ENCODE results near the gene MB. TPM values are rescaled to one million over a fixed set of nuclear protein-coding genes. Genes with fewer than 3 reads are reported as not detected.
A peak's percentile ranks its signal among the peaks of the same experiment; 100 is the strongest.

Gene MB
- total RNA-seq, 3 donors from 2014 or later: 2.1 to 17.2 (median 13.4) TPM

- intact Hi-C loops (cut with DNase I, micrococcal nuclease): loop anchor here in 1 of 2 donors (10.0 kb wide), 1 partner anchor 294 kb away; no protein-coding TSS in a partner anchor
- no peak for TF ChIP-seq CTCF (IDR thresholded peaks at IDR 0.05)
- Histone ChIP-seq H3K4me1 (ENCODE audit: low read depth) (peaks cover 4% of the 10 kb centered on the region), H3K9me3 (no peaks in the 10 kb centered on the region), H3K36me3 (ENCODE audit: low read depth) (no peaks in the 10 kb centered on the region), H3K4me3 (no peak overlapping the region)
- DNase-seq (no peak), ATAC-seq (no peak)
These were observed 13.8 kb upstream of the MB start for GRCh38 chr22:35630891-35631290.

- Histone ChIP-seq H3K36me3 (ENCODE audit: low read depth) (no peaks in the 10 kb centered on the region), H3K4me1 (ENCODE audit: low read depth) (peaks cover 4% of the 10 kb centered on the region), H3K4me3 (no peak overlapping the region), H3K9me3 (no peaks in the 10 kb centered on the region)
- no peak for DNase-seq
- TF ChIP-seq CTCF (IDR thresholded peaks at IDR 0.05): no peak
- no peak for ATAC-seq
- intact Hi-C loops (cut with DNase I, micrococcal nuclease): loop anchor here in 1 of 2 donors (10.0 kb wide), 1 partner anchor 294 kb away; no protein-coding TSS in a partner anchor
These were observed 13.3 kb upstream of the MB start for GRCh38 chr22:35630387-35630793.

- peaks cover 4% of the 10 kb centered on the region for H3K4me1 ChIP-seq (ENCODE audit: low read depth)
- peak; percentile 1 for ATAC-seq
- H3K9me3 ChIP-seq: no peaks in the 10 kb centered on the region
- H3K4me3 ChIP-seq: no peak overlapping the region
- DNase-seq: peak in 2 of 3 donors; percentile 49 to 69
- intact Hi-C loops (cut with DNase I, micrococcal nuclease): loop anchor here (10.0 kb wide), 3 partner anchors 275 to 495 kb away; no protein-coding TSS in a partner anchor
- no peak for TF ChIP-seq CTCF (IDR thresholded peaks at IDR 0.05)
- no peaks in the 10 kb centered on the region for H3K36me3 ChIP-seq (ENCODE audit: low read depth)
These were observed 12.5 kb upstream of the MB start for GRCh38 chr22:35629406-35630216.

- TF ChIP-seq CTCF (IDR thresholded peaks at IDR 0.05): no peak
- Histone ChIP-seq H3K4me3 (no peak overlapping the region), H3K36me3 (ENCODE audit: low read depth) (no peaks in the 10 kb centered on the region), H3K9me3 (no peaks in the 10 kb centered on the region), H3K4me1 (ENCODE audit: low read depth) (peaks cover 4% of the 10 kb centered on the region)
- intact Hi-C loops (cut with DNase I, micrococcal nuclease): loop anchor here in 1 of 2 donors (10.0 kb wide), 3 partner anchors 274 to 496 kb away; no protein-coding TSS in a partner anchor
- ATAC-seq (no peak), DNase-seq (no peak)
These were observed 11.6 kb upstream of the MB start for GRCh38 chr22:35628732-35629131.

- TF ChIP-seq CTCF (IDR thresholded peaks at IDR 0.05): no peak
- peaks cover 4% of the 10 kb centered on the region for H3K4me1 ChIP-seq (ENCODE audit: low read depth)
- ATAC-seq (peak; percentile 86), DNase-seq (peak; percentile 83 to 92 (median 89))
- peak overlapping the region; percentile 18 for H3K4me3 ChIP-seq
- intact Hi-C loops (cut with DNase I, micrococcal nuclease): loop anchor here in 1 of 2 donors (10.0 kb wide), 3 partner anchors 273 to 497 kb away; no protein-coding TSS in a partner anchor
- no peaks in the 10 kb centered on the region for H3K9me3 ChIP-seq
- no peaks in the 10 kb centered on the region for H3K36me3 ChIP-seq (ENCODE audit: low read depth)
These were observed 10.3 kb upstream of the MB start for GRCh38 chr22:35627267-35628041.

All from mucosa of descending colon (tissue), 3 donors.